Right ventricle myocardium superior (tissue), 1 donor: ENCODE measurements around the gene SPDYE2B. TPM values are rescaled to one million over a fixed set of nuclear protein-coding genes. Genes with fewer than 3 reads are reported as not detected.
A peak's percentile ranks its signal among the peaks of the same experiment; 100 is the strongest.
"Not testable (repeated sequence)": the region's sequence is repeated elsewhere in the genome, so short reads cannot be mapped to it uniquely, and the experiment has no call there.

ENCODE experiments used
- ATAC-seq: fragments of 200-7000 bp; cut with Tn5 transposase; one replicate; pipeline ENCODE4 v1.9.1; 2020; ENCODE audit warnings: mild to moderate bottlenecking; ENCODE audit not compliant: poor library complexity
- DNase-seq: peaks from one replicate; pipeline ENCODE4 v3.0.0-alpha.2; 2020
- intact Hi-C: fragments of 100-400 bp; cut with DNase I; formaldehyde crosslinking; loops from one replicate; pipeline ENCODE4 v1.11.2; 2022
- long read RNA-seq: library from polyadenylated mRNA; unstranded; transcript quantifications from one replicate; pipeline ENCODE4 v2.0.0, GENCODE V29; 2021
- total RNA-seq: library from RNA; stranded (reverse); fragmentation: NEBNext Ultra II Directional; extraction: Animal tissue kit (Norgen Biotek cat#: 25700); gene quantifications from one replicate; pipeline ENCODE4 v1.2.1, GENCODE V29; 2021
- donor health status: DM: no; HTN: yes; CAD: no; lungs with severe emphysema.

SPDYE2B gene
- not detected for total RNA-seq
- long read RNA-seq, partial matches to known transcripts = 0 of 6 reads
- long read RNA-seq, other reads (novel, unspliced or antisense) = 6 of 6 reads

- DNase-seq, ATAC-seq, intact Hi-C loops: not testable (repeated sequence)
These were observed at the start of gene SPDYE2B for GRCh38 chr7:102649924-102650323. TSS of gene SPDYE2B (plus strand) at chr7:102650319. CDS start at chr7:102652349, 2,030 bp downstream.

- DNase-seq, ATAC-seq, intact Hi-C loops: not testable (repeated sequence)
These were observed 47.8 kb upstream of the SPDYE2B start for GRCh38 chr7:102602317-102602716.

- DNase-seq, intact Hi-C loops: not testable (repeated sequence)
- ATAC-seq = peak; percentile 8
These were observed 45.5 kb upstream of the SPDYE2B start for GRCh38 chr7:102604431-102605145.

GRCh38 chr7:102606848-102607247, 43.3 kb upstream of the SPDYE2B start:
- DNase-seq, intact Hi-C loops, ATAC-seq: not testable (repeated sequence)

- DNase-seq, intact Hi-C loops, ATAC-seq: not testable (repeated sequence)
These were observed 40.4 kb upstream of the SPDYE2B start for GRCh38 chr7:102609734-102610133.

GRCh38 chr7:102610441-102610840, 39.7 kb upstream of the SPDYE2B start:
- DNase-seq = peak; percentile 37
- intact Hi-C loops, ATAC-seq: not testable (repeated sequence)

GRCh38 chr7:102611013-102611674, 39.0 kb upstream of the SPDYE2B start:
- DNase-seq, intact Hi-C loops: not testable (repeated sequence)
- ATAC-seq = peak; percentile 75

GRCh38 chr7:102611675-102612325, 38.3 kb upstream of the SPDYE2B start:
- intact Hi-C loops, ATAC-seq: not testable (repeated sequence)
- peak; percentile 54 for DNase-seq

- ATAC-seq, intact Hi-C loops: not testable (repeated sequence)
- DNase-seq = peak; percentile 34
These were observed 36.4 kb upstream of the SPDYE2B start for GRCh38 chr7:102613575-102614345.

- intact Hi-C loops, DNase-seq, ATAC-seq: not testable (repeated sequence)
These were observed 35.8 kb upstream of the SPDYE2B start for GRCh38 chr7:102614346-102614697.

- DNase-seq, intact Hi-C loops, ATAC-seq: not testable (repeated sequence)
These were observed 35.2 kb upstream of the SPDYE2B start for GRCh38 chr7:102614873-102615272.

GRCh38 chr7:102615930-102616329, 34.2 kb upstream of the SPDYE2B start:
- ATAC-seq, DNase-seq, intact Hi-C loops: not testable (repeated sequence)

- DNase-seq (peak; percentile 81), ATAC-seq (peak; percentile 96)
- intact Hi-C loops = not testable (repeated sequence)
These were observed 33.5 kb upstream of the SPDYE2B start, which contains the start of gene RASA4 for GRCh38 chr7:102616507-102617125. TSS of gene RASA4 (minus strand) at chr7:102616756. CDS start at chr7:102616689, 67 bp downstream.

GRCh38 chr7:102618122-102618521, 32.0 kb upstream of the SPDYE2B start:
- ATAC-seq, intact Hi-C loops: not testable (repeated sequence)
- DNase-seq = peak; percentile 8

GRCh38 chr7:102627271-102627904, 22.7 kb upstream of the SPDYE2B start:
- intact Hi-C loops, DNase-seq: not testable (repeated sequence)
- ATAC-seq = peak; percentile 14

- DNase-seq, intact Hi-C loops, ATAC-seq: not testable (repeated sequence)
These were observed 19.5 kb upstream of the SPDYE2B start for GRCh38 chr7:102630622-102631021.

- DNase-seq, ATAC-seq, intact Hi-C loops: not testable (repeated sequence)
These were observed 15.8 kb upstream of the SPDYE2B start for GRCh38 chr7:102634299-102634698.
